ENCODE data around the gene SCN10A.

- TF ChIP-seq CTCF (conservative IDR thresholded peaks at IDR 0.05) (no peak), ZFX (IDR thresholded peaks at IDR 0.05) (no peak)
These were observed 33.9 kb downstream of the SCN10A start for GRCh38 chr3:38782148-38782547.

All from C4-2B (cell line).